A549 (cell line): ENCODE results near the gene NARS2. TPM values are rescaled to one million over a fixed set of nuclear protein-coding genes. Genes with fewer than 3 reads are reported as not detected.

Experiments used
- ATAC-seq, 2 experiments: fragments of 200-7000 bp in 1 of 2; fragments of >200 bp in 1 of 2; cut with Nextera tagmentation in 1 of 2; cut with Tn5 transposase in 1 of 2; 3 replicates each; pipeline versions ENCODE4 v1.8.0 to v1.9.1; 2018 to 2020; ENCODE audit warnings: mild to moderate bottlenecking in 1 of 2, moderate library complexity in 1 of 2
- CTCF ChIA-PET: fragments of 300-600 bp; sonication (Branson Sonifier 250); formaldehyde crosslinking; extraction: SDS; loops from one replicate; lab custom pipeline; 2021; ENCODE audit warnings: antibody characterized with exemption, inconsistent platforms; lab: Yijun Ruan, JAX
- POLR2A ChIA-PET: fragments of 350-600 bp; formaldehyde crosslinking; extraction: SDS; loops from one replicate; lab custom pipeline; 2021; ENCODE audit warnings: antibody characterized with exemption, inconsistent platforms; lab: Yijun Ruan, JAX
- DNase-seq, 2 experiments: peaks; one replicate each; pipeline versions ENCODE4 v3.0.0 to v3.0.0-alpha.2; 2011 to 2016; ENCODE audit warnings: low read depth in 1 of 2, low spot score in 1 of 2
- FAIRE-seq: peaks from 2 replicates; lab custom pipeline; 2011; peaks lifted over from hg19 to GRCh38; lab: Jason Lieb, UNC
- H3K27ac ChIP-seq, 2 experiments: fragments of >200 bp; sonication (Bioruptor Twin); formaldehyde crosslinking; 3 replicates each; pipeline ENCODE4 v1.5.1; 2016 to 2017
- H3K4me1 ChIP-seq: fragments of >200 bp; sonication (Bioruptor Twin); formaldehyde crosslinking; 3 replicates; pipeline ENCODE4 v1.6.1; 2016
- H3K4me2 ChIP-seq: fragments of >200 bp; sonication (Bioruptor Twin); formaldehyde crosslinking; 3 replicates; pipeline ENCODE4 v1.6.1; 2016
- H3K4me3 ChIP-seq: fragments of >200 bp; sonication (Bioruptor Twin); formaldehyde crosslinking; 3 replicates; pipeline ENCODE4 v1.5.1; 2016
- H3K9me3 ChIP-seq: fragments of >200 bp; sonication (Bioruptor Twin); formaldehyde crosslinking; 3 replicates; pipeline ENCODE4 v1.6.1; 2016
- BCL3 ChIP-seq: fragments of >200 bp; sonication (Bioruptor Twin); formaldehyde crosslinking; IDR thresholded peaks from 3 replicates; pipeline ENCODE4 v1.6.1; 2016
- CHD2 ChIP-seq: fragments of 150-350 bp; IDR thresholded peaks from 2 replicates; pipeline ENCODE4 v1.6.1; 2014; ENCODE audit warnings: low read length; ENCODE audit not compliant: partially characterized antibody
- EHMT2 ChIP-seq: fragments of 200-600 bp; sonication (generic); IDR thresholded peaks from 2 replicates; pipeline ENCODE4 v1.6.1; 2016; ENCODE audit warnings: antibody characterized with exemption, low read depth, mild to moderate bottlenecking, moderate library complexity
- FOSB ChIP-seq: fragments of 250-450 bp; sonication (Bioruptor Pico); IDR thresholded peaks from 2 replicates; pipeline ENCODE4 v1.5.0; 2020; ENCODE audit warnings: mild to moderate bottlenecking, moderate library complexity
- GATA3 ChIP-seq: IDR thresholded peaks from 2 replicates; pipeline ENCODE4 v1.6.1; 2012; ENCODE audit warnings: borderline replicate concordance
- JUN ChIP-seq, 2 experiments: fragments of >200 bp; sonication (Bioruptor Twin); formaldehyde crosslinking; IDR thresholded peaks; 2 replicates in 1 of 2; 3 replicates in 1 of 2; pipeline ENCODE4 v1.6.1; 2016 to 2017
- JUNB ChIP-seq: fragments of >200 bp; sonication (Bioruptor Twin); formaldehyde crosslinking; IDR thresholded peaks from 2 replicates; pipeline ENCODE4 v1.6.1; 2016
- KDM5A ChIP-seq: fragments of 200-600 bp; sonication (generic); IDR thresholded peaks from 2 replicates; pipeline ENCODE4 v1.6.1; 2016; ENCODE audit warnings: antibody characterized with exemption, mild to moderate bottlenecking
- MAX ChIP-seq: IDR thresholded peaks from 2 replicates; pipeline ENCODE4 v1.6.1; 2012
- MAZ ChIP-seq: fragments of 150-350 bp; IDR thresholded peaks from 2 replicates; pipeline ENCODE4 v1.6.1; 2014; ENCODE audit warnings: antibody characterized with exemption, low read depth, low read length, borderline replicate concordance
- NPAS2 ChIP-seq: fragments of 250-450 bp; sonication (Bioruptor Pico); IDR thresholded peaks from 2 replicates; pipeline ENCODE4 v1.8.0; 2022; ENCODE audit warnings: mild to moderate bottlenecking, moderate library complexity, borderline replicate concordance
- NR3C1 ChIP-seq: fragments of >200 bp; sonication (Bioruptor Twin); formaldehyde crosslinking; IDR thresholded peaks from 3 replicates; pipeline ENCODE4 v1.6.1; 2017
- REST ChIP-seq: fragments of 200-600 bp; sonication (generic); IDR thresholded peaks from 2 replicates; pipeline ENCODE4 v1.6.1; 2016; ENCODE audit warnings: antibody characterized with exemption, mild to moderate bottlenecking, moderate library complexity
- SMC3 ChIP-seq: fragments of >200 bp; sonication (Bioruptor Twin); formaldehyde crosslinking; IDR thresholded peaks from 3 replicates; pipeline ENCODE4 v1.6.1; 2018; ENCODE audit warnings: inconsistent platforms
- TP53 ChIP-seq: fragments of 250-450 bp; sonication (Bioruptor Pico); IDR thresholded peaks from 2 replicates; pipeline ENCODE4 v1.5.0; 2021; ENCODE audit warnings: mild to moderate bottlenecking, moderate library complexity
- ZFP36 ChIP-seq: fragments of 450-650 bp; IDR thresholded peaks from 2 replicates; pipeline ENCODE4 v1.6.1; 2014; ENCODE audit warnings: borderline replicate concordance; ENCODE audit not compliant: partially characterized antibody
- ZNF302 ChIP-seq: fragments of 250-450 bp; sonication (Bioruptor Pico); IDR thresholded peaks from 2 replicates; pipeline ENCODE4 v1.9.0; 2021; ENCODE audit warnings: inconsistent platforms, mild to moderate bottlenecking, moderate library complexity
- WGBS: methylation state at CpG from one replicate; pipeline ENCODE4 v1.1.6; 2017; ENCODE audit errors: missing lambda C conversion rate; 5-methylcytosine and 5-hydroxymethylcytosine counted together
- polyA plus RNA-seq, 4 experiments: library from polyadenylated mRNA; depleted of rRNA in 3 of 4; stranded (reverse); fragments of >200 nt; fragmentation: RNase III in 1 of 4; extraction: RNeasy Plus Mini Kit Qiagen cat#74134 plus additional on column Dnase treatment in 1 of 4; gene quantifications; 2 replicates in 3 of 4; 3 replicates in 1 of 4; pipeline ENCODE4 v1.2.3, GENCODE V29; 2011 to 2017

The NARS2 gene
- polyA plus RNA-seq, 2 of the 4 experiments (the other 2 are of a cell fraction) = 29.7 to 57.7 TPM

GRCh38 chr11:78478536-78478935, 96.1 kb downstream of the NARS2 start:
- H3K4me3 ChIP-seq = no peak overlapping the region
- no peak overlapping the region for H3K4me2 ChIP-seq
- peaks cover 19% of the 10 kb centered on the region for H3K4me1 ChIP-seq
- H3K9me3 ChIP-seq = no peaks in the 10 kb centered on the region
- no peak for TF ChIP-seq EHMT2
- TF ChIP-seq, all 56 proteins: peak for 0
- CTCF ChIA-PET = interaction anchor here (1.3 to 1.4 kb wide), 2 partner anchors 86 to 250 kb away, joined by 3 to 4 read pairs; no protein-coding TSS in a partner anchor
- H3K27ac ChIP-seq = no peak overlapping the region
- POLR2A ChIA-PET = no interaction called here
- ATAC-seq (no peak), FAIRE-seq (no peak), DNase-seq (no peak)
- WGBS = 91% methylated on average over 2 of the region's 2 CpGs

- H3K4me1 ChIP-seq = peaks cover 19% of the 10 kb centered on the region
- ATAC-seq (peak; percentile 34 to 43; a peak in 2 of 6 replicates), DNase-seq (peak in 1 of 2 experiments; percentile 18), FAIRE-seq (no peak)
- no peak overlapping the region for H3K4me3 ChIP-seq
- 78% methylated on average over 1 of the region's 1 CpG for WGBS
- CTCF ChIA-PET = interaction anchor here (1.0 kb wide), 1 partner anchor 116 kb away, joined by 5 read pairs; no protein-coding TSS in a partner anchor
- no peaks in the 10 kb centered on the region for H3K9me3 ChIP-seq
- no peak overlapping the region for H3K27ac ChIP-seq
- POLR2A ChIA-PET = interaction anchor here (0.6 kb wide), 1 partner anchor 45 kb away, joined by 3 read pairs; no protein-coding TSS in a partner anchor
- no peak for TF ChIP-seq FOSB (CRISPR knock-in tag)
- no peak for TF ChIP-seq NR3C1
- TF ChIP-seq JUNB = no peak
- no peak for TF ChIP-seq GATA3
- no peak for TF ChIP-seq MAZ
- no peak for TF ChIP-seq ZNF302 (CRISPR knock-in tag)
- TF ChIP-seq MAX = no peak
- TF ChIP-seq CHD2 = no peak
- no peak for TF ChIP-seq KDM5A
- TF ChIP-seq JUN (IDR thresholded peaks at IDR 0.05) = no peak
- TF ChIP-seq TP53 (CRISPR knock-in tag) = no peak
- no peak for TF ChIP-seq REST
- no peak for TF ChIP-seq ZFP36
- TF ChIP-seq BCL3 = no peak
- TF ChIP-seq SMC3 = no peak
- H3K4me2 ChIP-seq = no peak overlapping the region
These were observed 98.6 kb downstream of the NARS2 start for GRCh38 chr11:78476066-78476465.

GRCh38 chr11:78474451-78474850, 100.2 kb downstream of the NARS2 start:
- peaks cover 19% of the 10 kb centered on the region for H3K4me1 ChIP-seq
- H3K4me2 ChIP-seq = peak overlapping the region; percentile 10; the same call in 1 of the 3 replicates
- ChIA-PET POLR2A (no interaction called here), CTCF (no interaction called here)
- no peaks in the 10 kb centered on the region for H3K9me3 ChIP-seq
- no peak for FAIRE-seq
- H3K4me3 ChIP-seq = no peak overlapping the region
- TF ChIP-seq NPAS2 (CRISPR knock-in tag) (no peak), JUNB (peak; percentile 29; the same call in 1 of the 2 replicates)
- ATAC-seq = peak; percentile 50 to 66; a peak in 4 of 6 replicates
- DNase-seq = peak in 1 of 2 experiments; percentile 39
- no peak overlapping the region for H3K27ac ChIP-seq
